Measurements from ENCODE around the gene MANF.

MANF gene

DNA sequence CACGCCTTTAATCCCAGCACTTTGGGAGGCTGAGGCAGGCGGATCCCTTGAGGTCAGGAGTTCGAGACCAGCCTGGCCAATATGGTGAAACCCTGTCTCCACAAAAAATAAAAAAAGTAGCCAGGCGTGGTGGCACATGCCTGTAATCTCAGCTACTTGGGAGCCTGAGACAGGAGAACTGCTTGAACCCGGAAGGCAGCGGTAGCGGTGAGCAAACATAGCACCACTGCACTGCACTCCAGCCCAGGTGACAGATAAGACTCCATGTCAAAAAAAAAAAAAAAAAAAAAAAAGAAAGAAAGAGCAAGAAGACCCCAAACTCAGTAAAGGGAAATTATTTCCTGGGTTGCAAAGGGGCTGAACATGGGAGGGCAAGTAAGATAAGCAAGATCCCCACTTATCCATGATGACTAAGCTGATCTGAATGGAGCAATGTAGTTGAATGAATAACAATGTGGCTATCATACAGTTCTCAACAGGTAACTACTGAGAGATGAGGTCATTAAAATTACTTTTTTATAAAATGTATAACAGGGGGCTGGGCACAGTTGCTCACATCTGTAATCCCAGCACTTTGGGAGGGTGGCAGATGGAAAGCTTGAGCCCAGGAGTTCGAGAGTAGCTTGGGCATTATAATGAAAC is 52.0 kb downstream of the MANF start:
- DNase-seq (ENCODE audit: low read depth): no peak
